HEK293 (cell line): ENCODE data around the gene KAT2B.

Source experiments
- CTCF ChIP-seq: fragments of 450-650 bp; formaldehyde crosslinking; IDR thresholded peaks from 2 replicates; pipeline ENCODE4 v1.5.1; 2016; ENCODE audit warnings: missing biosample characterization, missing genetic modification characterization
- SALL2 ChIP-seq: fragments of 450-650 bp; formaldehyde crosslinking; IDR thresholded peaks from 2 replicates; pipeline ENCODE4 v1.5.0; 2017; ENCODE audit warnings: missing biosample characterization, mild to moderate bottlenecking, missing genetic modification characterization, borderline replicate concordance
- SETDB1 ChIP-seq: IDR thresholded peaks from one replicate; pipeline ENCODE4 v1.6.1; 2017; ENCODE audit warnings: mild to moderate bottlenecking, low read length, moderate library complexity, mixed read lengths; ENCODE audit not compliant: insufficient read length
- YY2 ChIP-seq: fragments of 450-650 bp; formaldehyde crosslinking; IDR thresholded peaks from 2 replicates; pipeline ENCODE4 v1.5.1; 2016; ENCODE audit warnings: missing biosample characterization, missing genetic modification characterization
- ZBTB44 ChIP-seq: fragments of 450-650 bp; IDR thresholded peaks from 2 replicates; pipeline ENCODE4 v1.5.1; 2018; ENCODE audit warnings: missing biosample characterization, mild to moderate bottlenecking, missing genetic modification characterization
- ZBTB8A ChIP-seq: fragments of 450-650 bp; formaldehyde crosslinking; IDR thresholded peaks from 2 replicates; pipeline ENCODE4 v1.5.1; 2016; ENCODE audit warnings: missing biosample characterization, missing genetic modification characterization
- ZNF121 ChIP-seq: fragments of 450-650 bp; formaldehyde crosslinking; IDR thresholded peaks from 2 replicates; pipeline ENCODE4 v1.5.1; 2016; ENCODE audit warnings: missing biosample characterization, missing genetic modification characterization
- ZNF501 ChIP-seq: fragments of 450-650 bp; formaldehyde crosslinking; IDR thresholded peaks from 2 replicates; pipeline ENCODE4 v1.5.1; 2016; ENCODE audit warnings: missing biosample characterization, missing genetic modification characterization
- ZNF610 ChIP-seq: fragments of 450-650 bp; formaldehyde crosslinking; IDR thresholded peaks from 2 replicates; pipeline ENCODE4 v1.5.1; 2016; ENCODE audit warnings: missing biosample characterization, missing genetic modification characterization, borderline replicate concordance
- ZNF747 ChIP-seq: fragments of 450-650 bp; formaldehyde crosslinking; IDR thresholded peaks from 2 replicates; pipeline ENCODE4 v1.5.1; 2016; ENCODE audit warnings: missing biosample characterization, missing genetic modification characterization
- ZSCAN16 ChIP-seq: fragments of 450-650 bp; formaldehyde crosslinking; IDR thresholded peaks from 2 replicates; pipeline ENCODE4 v1.5.1; 2016; ENCODE audit warnings: missing biosample characterization, missing genetic modification characterization
- ZSCAN18 ChIP-seq: fragments of 450-650 bp; formaldehyde crosslinking; IDR thresholded peaks from 2 replicates; pipeline ENCODE4 v1.5.1; 2016; ENCODE audit warnings: missing biosample characterization, missing genetic modification characterization
- TF ChIP-seq, protein P1 (sequence below): sonication (generic); formaldehyde crosslinking; IDR thresholded peaks from 2 replicates; pipeline ENCODE4 v1.8.1; 2022; ENCODE audit warnings: mild to moderate bottlenecking, moderate library complexity, missing genetic modification reagents

DNA sequence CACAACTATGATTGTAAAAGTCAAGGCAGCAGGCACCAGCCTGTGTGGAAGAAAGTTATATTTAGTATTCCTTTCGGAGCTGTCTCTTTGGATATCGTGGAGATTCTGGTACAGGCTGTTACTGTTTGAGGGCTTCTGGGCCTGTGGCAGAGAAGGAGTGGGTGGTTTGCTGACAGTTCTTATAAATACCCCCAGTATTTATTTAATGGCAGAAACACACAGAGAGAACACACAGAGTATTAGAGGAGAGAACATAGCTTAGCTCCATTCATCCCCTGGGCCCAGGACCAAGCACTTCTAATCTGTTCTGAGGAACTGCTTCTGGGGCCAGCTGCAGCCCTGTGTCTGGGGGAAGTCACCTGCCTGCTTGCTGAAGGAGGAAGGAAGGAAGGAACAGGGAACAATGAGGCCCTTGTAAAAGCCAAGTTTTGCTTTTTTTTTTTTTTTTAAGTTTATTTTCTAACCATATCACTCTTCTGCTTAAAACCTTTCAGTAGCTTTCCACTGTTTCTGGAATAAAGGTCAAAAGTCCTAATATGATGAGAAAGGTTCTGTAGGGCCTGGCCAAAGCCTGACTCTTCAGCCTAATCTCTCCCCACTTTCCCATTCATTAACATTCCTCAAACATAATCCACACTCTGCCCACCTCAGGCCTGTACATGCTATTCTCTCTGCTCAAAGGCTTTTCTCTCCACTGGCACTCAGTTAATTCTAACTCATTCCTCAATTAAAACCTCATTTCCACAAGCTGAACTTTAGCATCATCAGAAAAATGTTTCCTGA is 16.4 kb upstream of the KAT2B start:
- TF ChIP-seq ZBTB44 (tag by site-specific recombination) (no peak), ZNF501 (no peak), CTCF (tag by site-specific recombination) (no peak), ZNF121 (tag by site-specific recombination) (no peak), ZNF747 (tag by site-specific recombination) (no peak), ZNF610 (tag by site-specific recombination) (no peak), ZSCAN18 (tag by site-specific recombination) (no peak), YY2 (tag by site-specific recombination) (no peak), SALL2 (tag by site-specific recombination) (no peak), SETDB1 (no peak), ZBTB8A (tag by site-specific recombination) (no peak), ZSCAN16 (tag by site-specific recombination) (no peak)
- TF ChIP-seq, protein P1, sequence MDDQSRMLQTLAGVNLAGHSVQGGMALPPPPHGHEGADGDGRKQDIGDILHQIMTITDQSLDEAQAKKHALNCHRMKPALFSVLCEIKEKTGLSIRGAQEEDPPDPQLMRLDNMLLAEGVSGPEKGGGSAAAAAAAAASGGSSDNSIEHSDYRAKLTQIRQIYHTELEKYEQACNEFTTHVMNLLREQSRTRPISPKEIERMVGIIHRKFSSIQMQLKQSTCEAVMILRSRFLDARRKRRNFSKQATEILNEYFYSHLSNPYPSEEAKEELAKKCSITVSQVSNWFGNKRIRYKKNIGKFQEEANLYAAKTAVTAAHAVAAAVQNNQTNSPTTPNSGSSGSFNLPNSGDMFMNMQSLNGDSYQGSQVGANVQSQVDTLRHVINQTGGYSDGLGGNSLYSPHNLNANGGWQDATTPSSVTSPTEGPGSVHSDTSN (CRISPR knock-in tag): no peak
